Erythroblast (primary cell): Measurements from ENCODE around the gene SLC16A8.

Source experiments
- GATA1 ChIP-seq: IDR thresholded peaks from 2 replicates; pipeline ENCODE4 v1.6.1; 2011; ENCODE audit warnings: low read depth, mild to moderate bottlenecking, control low read depth, low read length, moderate library complexity
- POLR2A ChIP-seq: IDR thresholded peaks from 2 replicates; pipeline ENCODE4 v1.6.1; 2011; ENCODE audit warnings: mild to moderate bottlenecking, low read length

DNA sequence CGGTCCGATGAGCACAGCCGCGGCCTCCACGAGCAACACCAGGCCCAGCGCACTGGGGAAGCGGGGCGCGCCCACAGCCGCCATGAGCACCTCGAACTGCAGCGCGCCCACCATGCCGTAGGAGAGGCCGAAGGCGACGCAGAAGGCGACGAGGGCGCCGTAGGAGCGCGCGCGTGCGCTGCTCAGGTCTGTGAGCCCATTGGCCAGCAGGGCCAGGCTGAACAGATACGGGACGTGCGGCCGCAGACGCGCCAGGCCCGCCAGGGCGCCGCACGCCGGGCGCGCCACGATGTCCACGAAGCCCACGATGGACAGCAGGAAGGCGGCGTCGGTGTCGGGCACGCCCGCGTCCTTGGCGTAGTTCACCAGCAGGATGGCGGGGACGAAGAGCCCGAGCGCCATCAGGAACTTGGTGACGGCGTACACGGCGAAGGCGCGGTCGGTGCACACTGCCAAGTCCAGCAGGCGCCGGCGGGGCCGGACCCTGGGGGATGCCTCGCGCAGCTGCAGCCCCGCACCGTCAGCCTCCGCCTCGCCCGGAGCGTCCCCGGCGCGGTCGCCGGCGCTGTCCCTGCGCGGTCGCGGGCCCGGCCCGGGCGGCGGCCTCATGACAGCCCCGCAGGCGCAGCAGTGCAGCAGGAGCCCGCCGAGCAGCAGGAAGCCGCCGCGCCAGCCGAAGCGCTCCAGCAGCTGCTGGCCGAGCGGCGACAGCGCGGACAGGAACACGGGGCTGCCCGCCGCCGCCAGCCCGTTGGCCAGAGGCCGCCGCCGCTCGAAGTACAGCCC lies 2.9 kb downstream of the SLC16A8 start:
- TF ChIP-seq POLR2A (no peak), GATA1 (no peak)
